Choroid plexus epithelial cell (primary cell): Measurements from ENCODE around the gene TTC28.

Source experiments
- DNase-seq: peaks from one replicate; pipeline ENCODE4 v3.0.0-alpha.2; 2010; ENCODE audit warnings: low read depth
- H3K4me3 ChIP-seq: 2 replicates; pipeline ENCODE4 v1.5.1; 2011; ENCODE audit warnings: low read depth, mild to moderate bottlenecking, control low read depth, low read length, moderate library complexity
- CTCF ChIP-seq: conservative IDR thresholded peaks from 2 replicates; pipeline ENCODE4 v1.5.1; 2011; ENCODE audit warnings: low read depth, mild to moderate bottlenecking, control low read depth, inconsistent platforms, low read length, moderate library complexity

TTC28 gene

GRCh38 chr22:28023036-28023435 lies 656.6 kb downstream of the TTC28 start:
- no peak for TF ChIP-seq CTCF
- no peak for DNase-seq

DNA sequence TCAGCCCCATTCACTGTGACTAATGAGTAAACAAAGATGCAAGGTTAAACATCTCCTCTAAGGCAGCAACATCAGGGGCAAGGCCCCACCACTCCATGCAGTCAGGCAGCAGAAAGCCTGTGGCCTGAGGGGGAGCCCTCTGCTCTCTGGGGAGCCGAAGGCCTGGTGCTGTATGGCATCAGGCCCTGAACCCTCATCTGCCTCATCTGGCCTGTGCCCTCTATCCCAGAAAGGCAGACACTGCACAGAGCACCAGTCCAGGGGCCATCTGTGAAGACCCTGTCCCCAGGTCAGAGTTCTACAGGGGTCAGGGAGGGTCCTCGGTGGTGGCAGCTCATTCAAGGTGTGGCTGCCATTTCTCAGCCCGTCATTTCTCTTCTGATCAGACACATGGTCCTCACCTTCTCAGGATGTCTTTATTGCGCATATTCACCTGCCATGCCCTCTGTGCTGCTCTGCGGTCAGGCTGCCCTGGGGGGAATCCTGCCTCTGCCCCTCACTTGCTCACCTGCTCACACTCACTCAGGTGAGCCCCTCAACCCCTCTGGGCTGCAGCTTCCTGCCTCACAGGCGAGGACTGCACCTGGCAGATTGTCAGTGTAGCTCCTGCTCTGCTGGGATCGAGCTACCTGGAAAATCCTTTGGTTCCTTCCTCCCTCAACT lies 657.5 kb downstream of the TTC28 start:
- H3K4me3 ChIP-seq, result no peak overlapping the region
- no peak for TF ChIP-seq CTCF
- no peak for DNase-seq

More at GRCh38 chr22:28023036-28023435, 656.6 kb downstream of the TTC28 start:
- no peak overlapping the region for H3K4me3 ChIP-seq

DNA sequence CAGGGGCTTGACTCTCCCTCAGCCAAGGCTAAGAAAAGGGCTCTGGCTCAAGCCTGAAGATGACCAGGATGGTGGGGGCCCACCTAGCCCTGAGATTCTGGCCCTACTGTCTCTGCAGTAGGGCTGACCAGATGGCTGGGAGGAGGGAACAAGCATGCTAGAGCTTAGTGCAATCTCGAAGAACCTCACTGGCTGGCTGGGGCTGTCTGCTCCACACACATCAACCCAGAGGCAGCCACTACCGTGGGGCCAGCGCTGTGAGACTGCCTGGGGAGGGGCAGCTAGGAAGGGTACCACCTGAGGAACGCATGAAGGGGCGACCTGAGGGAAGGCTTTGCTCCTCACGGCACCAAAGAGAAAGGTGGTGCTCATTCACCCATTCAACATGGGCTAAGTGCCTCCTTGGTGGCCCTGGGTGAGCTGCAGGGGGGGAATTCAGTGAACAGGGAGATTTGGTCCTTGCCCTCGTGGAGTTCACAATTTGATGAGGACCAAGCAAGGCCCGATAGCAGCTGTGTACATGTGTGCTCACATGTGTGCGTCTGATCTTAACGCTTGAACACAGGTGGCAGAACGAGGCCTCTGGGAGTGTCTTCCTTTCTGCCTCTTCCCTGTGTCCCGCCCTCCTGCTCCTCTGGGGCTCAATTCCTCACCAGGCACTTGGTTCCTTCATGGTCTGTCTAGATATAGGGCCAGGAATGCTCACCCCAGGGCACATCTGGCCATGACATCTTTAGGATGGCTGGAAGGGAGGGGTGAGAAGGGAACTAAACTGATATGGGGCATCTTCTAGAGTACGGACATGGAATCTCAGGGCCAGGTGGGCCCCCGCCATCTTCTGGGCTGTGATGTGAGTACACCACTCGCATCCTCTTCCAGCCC lies 658.3 kb downstream of the TTC28 start:
- no peak for TF ChIP-seq CTCF
- DNase-seq, result no peak
- H3K4me3 ChIP-seq, result no peak overlapping the region

DNA sequence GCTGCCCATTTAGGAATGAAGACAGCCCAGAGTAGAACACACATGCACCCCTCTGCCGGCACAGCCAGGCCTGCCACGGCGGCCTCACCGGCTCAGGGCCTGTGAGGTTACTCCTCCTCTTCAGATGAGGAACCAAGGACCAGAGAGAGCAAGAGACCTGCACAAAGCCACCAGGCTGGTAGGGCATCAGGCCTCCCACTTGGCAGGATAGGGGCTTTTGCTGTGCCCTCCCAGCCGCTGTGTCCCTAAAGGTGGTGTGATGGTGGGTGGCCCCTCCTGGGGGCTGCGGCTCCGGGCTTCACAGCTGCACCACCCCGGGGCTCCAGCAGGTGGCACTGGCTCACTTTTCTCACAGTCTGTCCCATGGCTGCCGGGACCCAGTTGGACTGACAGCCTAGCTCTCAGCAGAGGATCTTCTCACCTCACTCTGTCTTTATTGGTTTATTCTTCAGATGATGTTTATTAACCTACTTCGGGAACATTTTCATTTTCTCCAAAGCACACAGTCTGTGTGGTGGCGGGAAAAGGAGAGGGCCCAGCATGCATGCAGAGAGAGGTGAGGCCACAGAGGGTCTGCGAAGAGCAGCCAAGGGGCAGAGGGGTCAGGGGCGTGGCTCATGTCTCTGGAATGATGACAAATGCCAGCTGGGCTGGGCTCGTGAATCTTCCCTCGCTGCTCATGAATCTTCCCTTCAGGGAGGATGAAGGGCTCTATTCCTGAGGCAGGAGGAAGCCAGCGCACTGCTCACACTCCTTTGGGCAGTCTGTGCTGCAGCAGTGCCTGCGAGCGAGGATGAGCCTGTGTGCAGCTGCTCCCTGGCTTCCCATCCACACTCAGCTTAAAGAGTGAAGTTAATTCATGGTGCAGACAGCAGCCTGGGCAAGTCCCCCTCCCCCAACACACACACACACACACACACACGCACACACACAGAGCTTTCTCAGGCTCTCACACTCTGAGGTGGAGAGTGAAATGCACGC lies 659.5 kb downstream of the TTC28 start:
- peak; percentile 75 for DNase-seq
- no peak overlapping the region for H3K4me3 ChIP-seq
- TF ChIP-seq CTCF, result peak; percentile 94

DNA sequence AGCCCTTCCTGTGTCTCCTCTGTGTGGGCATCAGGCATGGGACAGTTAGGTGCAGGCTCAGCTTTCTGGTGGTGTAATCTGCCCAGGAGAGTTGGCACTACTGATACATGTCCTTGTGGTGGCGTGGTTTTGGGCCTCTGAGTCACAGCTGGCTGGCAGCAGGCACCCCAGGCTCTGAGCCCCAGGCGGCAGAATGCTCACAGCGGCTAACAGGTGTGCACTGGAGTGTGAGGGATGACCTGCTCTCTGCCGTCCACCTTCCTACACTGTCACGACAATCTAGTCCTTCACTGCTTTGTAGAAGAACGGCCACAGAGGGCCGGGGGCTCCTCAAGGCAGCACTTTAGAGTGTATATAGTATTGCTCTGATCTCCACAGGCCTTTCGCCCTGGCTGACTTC lies 660.3 kb downstream of the TTC28 start:
- DNase-seq, result no peak
- H3K4me3 ChIP-seq, result no peak overlapping the region
- no peak for TF ChIP-seq CTCF

DNA sequence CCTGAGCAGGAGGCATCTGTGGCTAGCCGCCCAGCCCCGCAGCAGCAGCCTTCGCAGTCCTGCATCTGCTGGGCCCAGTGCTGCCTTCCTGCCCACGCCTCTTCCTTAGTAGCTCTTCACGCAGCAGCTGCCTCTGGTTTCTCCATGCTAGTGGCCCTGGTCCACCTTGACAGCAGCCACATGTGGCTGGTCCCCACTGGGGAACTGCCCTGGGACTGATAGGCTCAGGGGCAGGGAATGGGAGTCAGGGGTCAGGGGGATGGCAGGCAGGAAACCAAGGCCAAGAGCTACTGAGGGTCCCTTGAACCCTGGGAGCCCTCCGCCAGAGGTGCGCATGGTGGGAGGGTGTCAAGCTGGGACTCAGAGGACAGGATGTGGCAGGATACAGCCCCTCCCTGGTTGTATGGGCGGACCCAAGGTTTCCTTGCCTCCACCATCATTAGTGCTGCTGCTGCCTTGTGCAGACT lies 661.1 kb downstream of the TTC28 start:
- no peak for TF ChIP-seq CTCF
- DNase-seq, result no peak
- no peak overlapping the region for H3K4me3 ChIP-seq
